ENCODE measurements around the gene ADCY2.

ADCY2 gene

DNA sequence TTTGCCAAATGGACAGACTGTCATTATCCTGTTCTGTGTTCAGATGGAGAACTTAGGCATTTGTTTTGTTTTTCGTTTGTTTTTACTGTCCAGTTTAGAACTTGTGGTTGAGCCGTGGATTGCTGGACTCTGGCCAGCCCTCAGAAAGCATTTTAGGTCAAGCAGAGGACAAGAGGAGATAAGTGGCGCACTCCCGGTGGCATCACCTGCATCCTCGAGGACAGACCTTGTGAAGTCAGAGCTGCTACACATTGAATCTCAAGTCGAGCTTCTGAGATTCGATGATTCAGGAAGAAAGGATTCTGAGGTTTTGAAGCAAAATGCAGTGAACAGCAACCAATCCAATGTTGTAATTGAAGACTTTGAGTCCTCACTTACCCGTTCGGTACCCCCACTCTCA, 481.9 kb downstream of the ADCY2 start:
- Histone ChIP-seq H3K4me3 (replicated peaks; ENCODE audit: insufficient read depth, low read length) (no peak overlapping the region), H3K27me3 (ENCODE audit: insufficient read depth, poor library complexity, severe bottlenecking) (no peaks in the 10 kb centered on the region), H3K27ac (replicated peaks) (no peak overlapping the region)
- TF ChIP-seq GABPA (IDR thresholded peaks at IDR 0.05; ENCODE audit: low read depth) (no peak), SPI1 (IDR thresholded peaks at IDR 0.05; ENCODE audit: borderline replicate concordance, low read depth) (no peak), POLR2AphosphoS5 (IDR thresholded peaks at IDR 0.05; ENCODE audit: low read depth) (no peak)
- TF ChIP-seq, protein P1, sequence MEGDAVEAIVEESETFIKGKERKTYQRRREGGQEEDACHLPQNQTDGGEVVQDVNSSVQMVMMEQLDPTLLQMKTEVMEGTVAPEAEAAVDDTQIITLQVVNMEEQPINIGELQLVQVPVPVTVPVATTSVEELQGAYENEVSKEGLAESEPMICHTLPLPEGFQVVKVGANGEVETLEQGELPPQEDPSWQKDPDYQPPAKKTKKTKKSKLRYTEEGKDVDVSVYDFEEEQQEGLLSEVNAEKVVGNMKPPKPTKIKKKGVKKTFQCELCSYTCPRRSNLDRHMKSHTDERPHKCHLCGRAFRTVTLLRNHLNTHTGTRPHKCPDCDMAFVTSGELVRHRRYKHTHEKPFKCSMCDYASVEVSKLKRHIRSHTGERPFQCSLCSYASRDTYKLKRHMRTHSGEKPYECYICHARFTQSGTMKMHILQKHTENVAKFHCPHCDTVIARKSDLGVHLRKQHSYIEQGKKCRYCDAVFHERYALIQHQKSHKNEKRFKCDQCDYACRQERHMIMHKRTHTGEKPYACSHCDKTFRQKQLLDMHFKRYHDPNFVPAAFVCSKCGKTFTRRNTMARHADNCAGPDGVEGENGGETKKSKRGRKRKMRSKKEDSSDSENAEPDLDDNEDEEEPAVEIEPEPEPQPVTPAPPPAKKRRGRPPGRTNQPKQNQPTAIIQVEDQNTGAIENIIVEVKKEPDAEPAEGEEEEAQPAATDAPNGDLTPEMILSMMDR (IDR thresholded peaks at IDR 0.05; ENCODE audit: insufficient read depth, low read length) = no peak
- TF ChIP-seq, protein P2, sequence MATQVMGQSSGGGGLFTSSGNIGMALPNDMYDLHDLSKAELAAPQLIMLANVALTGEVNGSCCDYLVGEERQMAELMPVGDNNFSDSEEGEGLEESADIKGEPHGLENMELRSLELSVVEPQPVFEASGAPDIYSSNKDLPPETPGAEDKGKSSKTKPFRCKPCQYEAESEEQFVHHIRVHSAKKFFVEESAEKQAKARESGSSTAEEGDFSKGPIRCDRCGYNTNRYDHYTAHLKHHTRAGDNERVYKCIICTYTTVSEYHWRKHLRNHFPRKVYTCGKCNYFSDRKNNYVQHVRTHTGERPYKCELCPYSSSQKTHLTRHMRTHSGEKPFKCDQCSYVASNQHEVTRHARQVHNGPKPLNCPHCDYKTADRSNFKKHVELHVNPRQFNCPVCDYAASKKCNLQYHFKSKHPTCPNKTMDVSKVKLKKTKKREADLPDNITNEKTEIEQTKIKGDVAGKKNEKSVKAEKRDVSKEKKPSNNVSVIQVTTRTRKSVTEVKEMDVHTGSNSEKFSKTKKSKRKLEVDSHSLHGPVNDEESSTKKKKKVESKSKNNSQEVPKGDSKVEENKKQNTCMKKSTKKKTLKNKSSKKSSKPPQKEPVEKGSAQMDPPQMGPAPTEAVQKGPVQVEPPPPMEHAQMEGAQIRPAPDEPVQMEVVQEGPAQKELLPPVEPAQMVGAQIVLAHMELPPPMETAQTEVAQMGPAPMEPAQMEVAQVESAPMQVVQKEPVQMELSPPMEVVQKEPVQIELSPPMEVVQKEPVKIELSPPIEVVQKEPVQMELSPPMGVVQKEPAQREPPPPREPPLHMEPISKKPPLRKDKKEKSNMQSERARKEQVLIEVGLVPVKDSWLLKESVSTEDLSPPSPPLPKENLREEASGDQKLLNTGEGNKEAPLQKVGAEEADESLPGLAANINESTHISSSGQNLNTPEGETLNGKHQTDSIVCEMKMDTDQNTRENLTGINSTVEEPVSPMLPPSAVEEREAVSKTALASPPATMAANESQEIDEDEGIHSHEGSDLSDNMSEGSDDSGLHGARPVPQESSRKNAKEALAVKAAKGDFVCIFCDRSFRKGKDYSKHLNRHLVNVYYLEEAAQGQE (IDR thresholded peaks at IDR 0.05; ENCODE audit: insufficient replicate concordance, low read depth) = no peak
- no peak for DNase-seq (ENCODE audit: low read depth in 1 of 2, low spot score in 1 of 2)

- no peaks in the 10 kb centered on the region for H3K27me3 ChIP-seq (ENCODE audit: insufficient read depth, poor library complexity, severe bottlenecking)
- H3K27ac ChIP-seq (replicated peaks) = 0 out of 2 replicates have a peak overlapping the region, but pooled peaks have one; percentile 5
- DNase-seq (ENCODE audit: low read depth in 1 of 2, low spot score in 1 of 2) = peak; percentile 58
- TF ChIP-seq, protein P1 (IDR thresholded peaks at IDR 0.05; ENCODE audit: insufficient read depth, low read length) = no peak
- TF ChIP-seq POLR2AphosphoS5 (IDR thresholded peaks at IDR 0.05; ENCODE audit: low read depth) (no peak), GABPA (IDR thresholded peaks at IDR 0.05; ENCODE audit: low read depth) (no peak), SPI1 (IDR thresholded peaks at IDR 0.05; ENCODE audit: borderline replicate concordance, low read depth) (no peak)
- TF ChIP-seq, protein P2 (IDR thresholded peaks at IDR 0.05; ENCODE audit: insufficient replicate concordance, low read depth) = no peak
- H3K4me3 ChIP-seq (replicated peaks; ENCODE audit: insufficient read depth, low read length) = no peak overlapping the region
These were observed 482.5 kb downstream of the ADCY2 start for GRCh38 chr5:7878381-7878873.

Data from HL-60 (cell line).